Activated CD4-positive, CD25-positive, alpha-beta regulatory T cell treated with anti-CD3 and anti-CD28 coated beads, Interleukin-2, amount 50 U/mL, for 72 hours (primary cell): ENCODE data around the gene HOMER2.
A peak's percentile ranks its signal among the peaks of the same experiment; 100 is the strongest.
"Not testable (repeated sequence)": the region's sequence is repeated elsewhere in the genome, so short reads cannot be mapped to it uniquely, and the experiment has no call there.

Experiments
- DNase-seq: peaks from one replicate; pipeline ENCODE4 v3.0.0; 2021

HOMER2 gene

DNA sequence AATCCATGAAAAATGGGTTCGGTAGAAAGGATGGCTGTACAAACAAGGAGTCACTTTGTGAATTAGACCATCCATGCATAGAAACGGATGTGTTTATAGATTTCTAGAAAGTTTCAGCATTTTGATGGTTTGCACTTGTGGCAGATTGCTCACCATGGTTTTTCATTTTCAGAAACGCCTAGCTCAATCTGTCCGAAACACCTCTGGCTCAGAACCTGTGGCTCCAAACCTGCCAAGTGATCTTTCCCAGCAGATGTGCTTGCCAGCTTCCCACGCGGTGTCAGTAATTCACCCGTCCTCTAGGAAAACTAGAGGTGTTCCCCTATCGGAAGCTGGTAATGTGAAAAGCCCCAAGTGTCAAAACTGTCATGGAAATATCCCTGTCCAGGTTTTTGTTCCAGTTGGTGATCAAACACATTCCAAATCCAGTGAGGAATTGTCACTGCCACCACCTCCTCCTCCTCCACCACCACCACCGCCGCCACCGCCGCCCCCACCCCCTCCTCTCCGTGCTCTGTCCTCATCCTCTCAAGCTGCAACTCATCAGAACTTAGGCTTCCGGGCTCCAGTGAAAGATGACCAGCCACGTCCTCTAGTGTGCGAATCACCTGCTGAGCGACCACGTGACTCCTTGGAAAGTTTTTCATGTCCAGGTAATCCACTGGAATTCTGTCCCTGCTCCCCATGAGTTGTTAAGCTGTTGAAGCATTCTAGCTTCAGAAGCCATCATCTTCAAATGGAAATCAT is 121.9 kb downstream of the HOMER2 start:
- no peak for DNase-seq

GRCh38 chr15:82829234-82829633 is 123.3 kb downstream of the HOMER2 start:
- no peak for DNase-seq

DNA sequence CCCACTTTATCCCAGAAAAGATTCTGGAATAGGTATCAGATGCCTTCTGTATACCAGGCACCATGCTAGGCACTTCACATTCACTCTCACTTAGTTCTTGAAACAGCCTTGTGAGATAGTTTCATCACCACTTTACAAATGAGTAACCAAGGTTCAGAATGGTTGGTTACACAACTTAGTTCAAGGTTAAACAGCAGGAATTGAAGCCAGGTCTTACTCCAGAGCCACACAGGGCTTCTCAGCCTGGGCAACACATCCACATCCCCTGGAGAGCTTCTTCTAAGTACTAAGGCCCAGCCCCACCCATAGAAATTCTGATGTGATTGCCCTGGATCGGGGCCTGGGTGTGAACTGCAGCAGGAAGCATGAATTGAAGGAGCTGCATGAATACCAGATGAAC is 124.4 kb downstream of the HOMER2 start:
- DNase-seq = no peak

DNA sequence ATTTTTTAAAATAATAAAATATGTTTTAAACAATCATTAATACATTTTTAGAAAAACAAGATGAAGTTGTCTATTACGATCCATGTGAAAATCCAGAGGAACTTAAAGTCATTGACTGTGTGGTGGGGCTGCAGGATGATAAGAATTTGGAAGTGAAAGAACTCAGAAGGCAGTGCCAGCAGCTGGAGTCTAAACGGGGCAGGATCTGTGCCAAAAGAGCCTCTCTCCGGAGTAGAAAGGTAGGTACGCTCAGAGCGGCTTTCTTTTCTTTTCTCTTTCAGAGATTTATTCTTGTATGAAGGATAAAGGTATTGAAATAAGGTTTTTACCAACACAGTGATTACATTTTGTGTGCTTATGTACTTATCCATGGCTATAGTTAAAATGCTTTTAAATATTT is 129.5 kb downstream of the HOMER2 start:
- DNase-seq = no peak

DNA sequence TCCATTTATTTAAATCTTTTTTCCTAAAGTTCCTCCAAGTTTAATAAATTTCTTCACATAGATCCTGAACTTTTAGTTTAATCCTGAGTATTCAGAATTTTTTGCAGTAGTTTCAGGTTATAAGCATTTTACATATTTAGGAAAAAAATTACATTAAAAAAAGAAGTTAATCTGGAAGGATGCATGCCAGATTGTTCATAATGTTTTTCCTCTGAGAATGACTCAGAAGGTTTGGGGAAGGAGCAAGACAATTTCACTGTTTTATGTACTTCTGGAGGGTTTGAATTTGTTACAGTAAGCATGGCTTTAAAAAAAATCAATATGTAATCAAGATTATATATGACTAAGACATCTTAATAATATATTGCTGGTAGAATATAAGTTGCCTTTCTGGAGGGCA is 130.7 kb downstream of the HOMER2 start:
- not testable (repeated sequence) for DNase-seq

- not testable (repeated sequence) for DNase-seq
Observed at GRCh38 chr15:82821396-82821795, 131.1 kb downstream of the HOMER2 start.

- no peak for DNase-seq
Observed at GRCh38 chr15:82820128-82820527, 132.4 kb downstream of the HOMER2 start.

- no peak for DNase-seq
Observed at GRCh38 chr15:82812994-82813393, 139.5 kb downstream of the HOMER2 start.

DNA sequence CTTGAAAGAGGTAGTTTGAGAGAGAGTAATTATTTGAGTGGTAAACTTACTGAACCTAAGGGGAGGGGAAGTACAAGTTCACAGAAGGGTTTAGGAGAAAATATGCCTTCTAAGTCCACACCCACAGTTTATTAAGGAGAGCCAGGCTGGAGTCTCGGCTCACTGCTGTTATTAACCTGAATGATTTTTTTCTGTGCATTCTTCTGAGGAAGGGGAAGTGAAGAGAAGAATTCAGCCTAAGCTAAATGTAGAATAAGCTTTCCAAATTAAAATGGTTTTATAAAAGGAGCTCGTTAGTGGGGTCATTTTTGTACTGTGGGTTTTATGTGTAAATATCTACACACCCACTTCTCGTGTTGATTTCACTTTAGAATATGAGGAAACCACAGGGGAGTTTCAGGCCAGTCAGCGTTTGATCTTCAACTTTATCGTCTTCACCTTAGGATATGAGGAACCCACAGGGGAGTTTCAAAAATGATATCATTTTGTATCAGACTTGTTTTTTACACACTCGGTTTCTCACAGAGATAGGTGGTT is 141.6 kb downstream of the HOMER2 start:
- DNase-seq = no peak

DNA sequence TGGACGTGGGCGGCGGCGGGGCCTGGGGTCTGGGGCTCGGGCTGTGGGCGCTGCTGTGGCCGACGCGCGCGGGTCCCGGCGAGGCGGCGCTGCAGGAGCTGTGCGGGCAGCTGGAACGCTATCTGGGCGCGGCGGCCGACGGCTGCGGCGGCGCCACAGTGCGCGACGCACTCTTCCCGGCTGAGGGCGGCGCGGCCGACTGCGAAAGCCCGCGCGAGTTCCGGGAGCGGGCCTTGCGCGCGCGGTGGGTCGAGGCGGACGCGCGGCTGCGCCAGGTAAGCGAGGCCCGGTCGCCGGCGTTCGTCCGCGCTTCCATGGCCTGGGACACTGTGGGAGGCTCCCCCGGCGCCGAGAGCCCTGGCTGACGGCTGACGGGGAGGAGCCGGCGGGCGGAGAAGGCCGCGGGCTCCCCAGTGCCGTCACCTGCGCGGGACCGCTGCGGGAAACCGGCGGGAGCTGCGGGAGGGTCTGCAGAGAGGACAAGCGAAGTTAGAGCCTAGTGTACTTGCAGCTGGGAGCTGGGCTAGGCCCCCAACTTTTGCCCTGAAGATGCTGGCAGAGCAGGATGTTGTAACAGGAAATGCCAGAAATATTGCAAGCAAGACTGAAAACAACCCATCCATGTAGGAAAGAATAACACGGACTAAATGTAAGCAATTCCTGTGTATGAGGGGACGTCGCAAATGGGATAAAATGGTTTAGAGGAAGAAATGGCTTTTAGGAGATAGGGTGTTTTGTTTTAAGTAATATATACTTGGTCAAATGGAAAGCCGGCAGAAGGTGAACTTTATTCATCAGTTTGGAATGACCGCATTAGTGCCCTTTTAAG is 142.2 kb downstream of the HOMER2 start:
- no peak for DNase-seq

DNA sequence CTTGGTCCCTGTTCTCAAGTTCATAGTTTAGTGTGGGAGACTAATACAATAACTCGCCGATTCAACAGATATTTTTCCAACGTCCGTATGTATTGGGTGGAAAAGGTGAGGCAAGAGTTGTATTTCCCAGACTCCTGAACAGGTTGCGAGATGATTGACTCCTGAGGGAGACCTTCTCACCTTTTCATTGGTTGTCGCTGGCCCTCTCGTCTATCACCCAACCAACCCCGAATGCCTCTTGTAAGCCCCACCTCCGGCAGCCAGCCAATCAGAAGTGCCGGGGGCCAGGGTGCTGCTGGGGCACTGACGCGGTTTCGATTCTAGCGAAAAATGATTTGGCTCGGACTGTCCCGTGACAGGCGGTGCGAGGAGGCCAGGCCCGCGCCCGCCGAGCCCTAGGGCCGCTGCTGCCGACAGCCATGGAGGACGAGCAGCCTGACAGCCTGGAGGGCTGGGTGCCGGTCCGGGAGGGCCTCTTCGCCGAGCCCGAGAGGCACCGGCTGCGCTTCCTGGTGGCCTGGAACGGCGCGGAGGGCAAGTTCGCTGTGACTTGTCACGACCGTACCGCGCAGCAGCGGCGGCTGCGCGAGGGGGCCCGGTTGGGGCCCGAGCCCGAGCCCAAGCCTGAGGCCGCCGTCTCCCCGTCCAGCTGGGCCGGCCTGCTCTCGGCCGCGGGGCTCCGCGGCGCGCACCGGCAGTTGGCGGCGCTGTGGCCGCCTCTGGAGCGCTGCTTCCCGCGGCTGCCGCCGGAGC is 143.0 kb downstream of the HOMER2 start, which contains the start of gene WHAMM:
WHAMM (plus strand) TSS at position 321 of the 753 bp plus-strand sequence; CDS start at position 420, 99 bp downstream.
- DNase-seq = peak; percentile 93

DNA sequence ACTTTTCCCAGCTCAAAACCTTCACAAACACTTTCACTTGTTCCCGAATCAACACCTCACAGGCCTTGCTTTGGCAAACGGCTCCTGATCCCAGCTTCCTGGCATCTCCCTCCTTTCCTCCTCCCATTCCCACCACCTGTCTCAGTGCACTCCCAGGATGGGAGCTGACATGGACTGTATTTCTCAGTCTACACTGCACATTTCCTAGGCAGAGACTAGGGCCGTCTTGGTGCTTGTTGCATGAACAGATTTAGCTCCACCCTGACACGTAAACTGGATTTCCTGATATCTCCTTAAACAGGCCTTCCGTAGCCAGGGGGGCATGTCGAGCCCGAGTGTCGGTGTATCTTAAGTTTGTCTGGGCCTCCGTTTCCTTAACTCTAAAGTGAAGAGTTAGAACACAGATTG is 143.9 kb downstream of the HOMER2 start:
- no peak for DNase-seq

DNA sequence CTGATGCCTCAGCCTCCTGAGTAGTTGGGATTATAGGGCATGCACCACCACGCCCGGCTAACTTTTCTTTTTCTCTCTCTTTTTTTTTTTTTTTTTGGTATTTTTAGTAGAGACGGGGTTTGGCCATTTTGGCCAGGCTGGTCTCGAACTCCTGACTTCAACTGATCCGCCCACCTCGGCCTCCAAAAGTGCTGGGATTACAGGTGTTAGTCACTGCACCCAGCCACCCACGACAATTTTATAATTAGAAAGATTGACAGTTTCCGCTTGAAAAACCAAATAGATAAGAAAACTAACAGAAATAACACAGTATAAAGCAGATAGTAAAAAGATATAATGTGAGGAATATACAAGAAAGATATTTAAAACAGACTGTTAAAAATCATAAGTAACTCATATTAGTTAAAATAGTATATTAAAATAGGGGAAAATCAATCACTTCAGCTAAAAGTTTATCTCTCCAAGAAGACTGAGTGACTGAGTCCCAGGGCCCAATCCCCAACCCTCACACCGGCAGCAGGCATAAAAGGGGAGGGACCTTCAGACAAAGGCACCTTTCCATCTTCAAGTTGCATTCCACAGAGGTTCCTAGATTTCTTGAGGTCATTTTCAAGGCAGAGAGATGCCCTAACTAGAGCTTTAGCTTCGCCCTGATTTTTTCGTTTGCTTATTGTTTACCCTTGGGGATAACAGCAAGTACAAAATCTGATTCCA is 144.4 kb downstream of the HOMER2 start:
- no peak for DNase-seq

DNA sequence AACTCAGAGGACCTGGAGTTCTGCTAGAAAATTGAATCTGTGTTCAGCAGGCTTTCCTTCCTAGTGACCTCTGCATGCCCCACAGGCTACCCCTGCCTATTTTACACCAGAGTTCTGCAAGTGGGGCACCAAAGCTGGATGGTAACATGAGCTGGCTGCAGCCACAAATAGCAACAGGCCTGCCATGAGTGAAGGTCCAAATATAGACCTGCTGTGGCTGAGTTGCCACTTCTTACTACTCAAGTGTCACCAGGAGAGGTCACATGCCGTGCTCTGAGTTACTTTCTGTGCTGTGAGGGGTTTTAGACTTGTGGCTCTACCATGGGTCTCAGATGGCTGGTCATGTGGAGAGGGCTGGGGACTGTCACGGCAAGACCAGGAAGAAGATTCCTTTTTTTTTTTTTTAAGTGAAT is 146.5 kb downstream of the HOMER2 start, which contains the start of gene FSD2:
FSD2 (minus strand) TSS at position 76 of the 413 bp plus-strand sequence. CDS start 18,679 bp downstream, outside the sequence.
- DNase-seq = no peak

DNA sequence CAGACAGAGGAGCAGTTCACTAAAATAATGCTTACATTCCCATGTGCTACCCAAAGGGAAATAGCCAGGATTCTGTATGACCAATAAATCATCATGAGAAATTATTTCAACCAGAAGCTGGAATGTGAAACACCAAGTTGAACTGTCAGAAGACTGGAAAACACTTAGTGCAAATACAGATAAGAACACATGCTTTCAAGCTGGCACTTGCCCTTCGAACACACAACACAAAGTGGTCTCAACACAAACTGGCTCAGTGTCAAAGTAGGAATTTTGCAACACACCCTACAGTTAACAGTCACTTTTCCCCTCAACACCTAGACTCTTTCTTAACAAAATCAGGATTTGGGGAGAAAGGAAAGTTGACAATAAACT is 148.0 kb downstream of the HOMER2 start:
- no peak for DNase-seq

GRCh38 chr15:82803793-82804574 is 148.5 kb downstream of the HOMER2 start:
- no peak for DNase-seq

DNA sequence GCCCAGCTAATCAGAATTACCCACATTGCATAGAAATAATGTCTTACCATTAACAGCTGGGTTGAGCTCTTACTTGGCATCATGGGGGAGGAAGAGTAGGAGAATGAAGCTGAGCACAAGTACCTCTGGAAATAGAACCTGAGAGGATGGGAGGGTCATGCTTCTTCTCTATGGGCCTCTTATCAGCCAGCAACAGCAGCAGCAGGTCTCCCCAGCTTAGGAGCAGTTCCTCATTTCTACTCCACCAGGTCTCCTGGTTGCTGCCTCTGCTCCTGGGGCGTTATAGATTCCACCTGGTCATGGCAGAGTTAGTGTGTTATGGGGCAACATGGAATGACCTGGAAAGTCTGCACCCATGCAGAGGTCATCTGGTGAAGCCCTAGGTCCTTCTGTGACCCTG is 150.0 kb downstream of the HOMER2 start:
- no peak for DNase-seq

GRCh38 chr15:82799183-82799841 is 153.2 kb downstream of the HOMER2 start:
- no peak for DNase-seq
